Lung (tissue), 13 donors: ENCODE measurements around the gene REC8. TPM values are rescaled to one million over a fixed set of nuclear protein-coding genes. Genes with fewer than 3 reads are reported as not detected.

Experiments used
- ATAC-seq: fragments of 200-7000 bp; cut with Tn5 transposase; one replicate; pipeline ENCODE4 v1.9.1; 2020; ENCODE audit warnings: moderate number of reproducible peaks; ENCODE audit not compliant: insufficient read depth, low FRiP score
- DNase-seq, 3 donors: peaks; one replicate each; pipeline ENCODE4 v3.0.0-alpha.2; 2013 to 2017
- H3K27ac ChIP-seq, 2 donors: one replicate each; pipeline ENCODE4 v1.5.1; 2013; ENCODE audit warnings: mild to moderate bottlenecking in 2 of 2, moderate library complexity in 2 of 2, control low read depth in 1 of 2, inconsistent platforms in 1 of 2, low read depth in 1 of 2, low read length in 1 of 2
- H3K27me3 ChIP-seq, 3 donors: one replicate each; pipeline ENCODE4 v1.5.1; 2013; ENCODE audit warnings: low read length in 2 of 3; ENCODE audit not compliant: control insufficient read depth in 3 of 3, insufficient read depth in 3 of 3
- H3K36me3 ChIP-seq, 4 donors: one replicate each; pipeline ENCODE4 v1.5.1; 2013; ENCODE audit warnings: low read length in 4 of 4, mild to moderate bottlenecking in 1 of 4, moderate library complexity in 1 of 4; ENCODE audit not compliant: control insufficient read depth in 4 of 4, insufficient read depth in 4 of 4
- H3K4me1 ChIP-seq, 5 donors: one replicate each; pipeline ENCODE4 v1.5.1; 2013; ENCODE audit warnings: low read length in 5 of 5, mild to moderate bottlenecking in 2 of 5, moderate library complexity in 1 of 5; ENCODE audit not compliant: control insufficient read depth in 5 of 5, insufficient read depth in 5 of 5
- H3K4me3 ChIP-seq: one replicate; pipeline ENCODE4 v1.5.1; 2013; ENCODE audit warnings: mild to moderate bottlenecking, control low read depth, moderate library complexity
- H3K9ac ChIP-seq, 2 donors: one replicate each; pipeline ENCODE4 v1.5.1; 2013; ENCODE audit warnings: low read length in 2 of 2, control low read depth in 1 of 2; ENCODE audit not compliant: insufficient read depth in 1 of 2
- H3K9me3 ChIP-seq, 4 donors: one replicate each; pipeline ENCODE4 v1.5.1; 2013; ENCODE audit warnings: low read length in 3 of 4, mild to moderate bottlenecking in 1 of 4, moderate library complexity in 1 of 4; ENCODE audit not compliant: control insufficient read depth in 4 of 4, insufficient read depth in 3 of 4
- WGBS, 2 donors: extraction: QIAGEN DNeasy Blood & Tissue Kit; methylation state at CpG; one replicate each; pipeline ENCODE4 v1.1.7; 2013; 5-methylcytosine and 5-hydroxymethylcytosine counted together
- polyA plus RNA-seq, 2 donors: library from polyadenylated mRNA; stranded (reverse); fragments of 200-250 nt; gene quantifications; one replicate each; pipeline ENCODE4 v1.2.1, GENCODE V29; 2013
- small RNA-seq: library from RNA; depleted of rRNA; stranded (forward); fragments of <200 nt; gene quantifications from one replicate; pipeline ENCODE3, GENCODE V24; 2014; ENCODE audit warnings: low replicate concordance
- total RNA-seq, 2 donors: library from RNA; depleted of rRNA in 1 of 2; stranded (reverse); fragments of >200 nt in 1 of 2; gene quantifications; one replicate each; pipeline ENCODE4 v1.2.1, GENCODE V29; 2014 to 2021
- TF ChIP-seq, protein P1 (sequence below): IDR thresholded peaks from 2 replicates; pipeline ENCODE4 v1.5.1; 2012; ENCODE audit warnings: mild to moderate bottlenecking; ENCODE audit errors: control extremely low read depth, extremely low read depth
- donor health status: control.
- donor health status: control.
- donor health status: Bipolar disorder and iron deficiency.
- donor health status: healthy.
- donor health status: DM: yes; HTN: yes; CAD: no.

The REC8 gene
- total and polyA plus RNA-seq, 4 donors, result 13.3 to 48.1 (median 29.5) TPM

DNA sequence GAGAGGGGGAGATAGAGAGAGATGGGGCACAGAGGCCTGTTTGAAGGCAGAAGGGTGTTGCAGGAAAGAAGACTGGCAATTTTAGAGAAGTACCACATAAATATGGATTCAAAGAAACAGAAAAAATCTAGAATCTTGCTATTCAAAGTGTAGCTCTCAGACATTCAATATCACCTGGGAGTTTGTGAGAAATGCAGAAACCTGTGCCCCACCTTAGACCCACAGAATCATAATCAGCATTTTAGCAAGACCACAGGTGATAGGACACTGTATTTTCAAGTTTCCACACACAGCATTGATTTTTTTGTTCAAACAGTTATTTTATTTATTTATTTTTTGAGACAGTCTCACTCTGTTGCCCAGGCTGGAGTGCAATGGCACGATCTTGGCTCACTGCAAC lies 57.0 kb downstream of the REC8 start:
- Histone ChIP-seq H3K4me1 (peaks cover 10 to 19% (median 13%) of the 10 kb centered on the region in 5 donors), H3K9ac (no peak overlapping the region), H3K36me3 (peaks cover 0 to 3% (median 0%) of the 10 kb centered on the region in 4 donors), H3K4me3 (no peak overlapping the region), H3K9me3 (no peaks in the 10 kb centered on the region), H3K27me3 (no peaks in the 10 kb centered on the region), H3K27ac (no peak overlapping the region)
- DNase-seq (no peak), ATAC-seq (no peak)
- WGBS, 2 donors, result 0 to 55% methylated on average over 1 of the region's 1 CpG
- TF ChIP-seq, protein P1, sequence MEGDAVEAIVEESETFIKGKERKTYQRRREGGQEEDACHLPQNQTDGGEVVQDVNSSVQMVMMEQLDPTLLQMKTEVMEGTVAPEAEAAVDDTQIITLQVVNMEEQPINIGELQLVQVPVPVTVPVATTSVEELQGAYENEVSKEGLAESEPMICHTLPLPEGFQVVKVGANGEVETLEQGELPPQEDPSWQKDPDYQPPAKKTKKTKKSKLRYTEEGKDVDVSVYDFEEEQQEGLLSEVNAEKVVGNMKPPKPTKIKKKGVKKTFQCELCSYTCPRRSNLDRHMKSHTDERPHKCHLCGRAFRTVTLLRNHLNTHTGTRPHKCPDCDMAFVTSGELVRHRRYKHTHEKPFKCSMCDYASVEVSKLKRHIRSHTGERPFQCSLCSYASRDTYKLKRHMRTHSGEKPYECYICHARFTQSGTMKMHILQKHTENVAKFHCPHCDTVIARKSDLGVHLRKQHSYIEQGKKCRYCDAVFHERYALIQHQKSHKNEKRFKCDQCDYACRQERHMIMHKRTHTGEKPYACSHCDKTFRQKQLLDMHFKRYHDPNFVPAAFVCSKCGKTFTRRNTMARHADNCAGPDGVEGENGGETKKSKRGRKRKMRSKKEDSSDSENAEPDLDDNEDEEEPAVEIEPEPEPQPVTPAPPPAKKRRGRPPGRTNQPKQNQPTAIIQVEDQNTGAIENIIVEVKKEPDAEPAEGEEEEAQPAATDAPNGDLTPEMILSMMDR, result no peak

Small RNAs within 50 kb of the gene (small RNA-seq; reads per million reads assigned to genes)
- not detected for gene AL136295.4
- not detected for gene CHMP4A
- gene IPO4, result 0.06 reads per million
- gene IRF9, result not detected
- not detected for gene MDP1
- gene RNA5SP383, result not detected

Other genes starting within 250 kb of the REC8 start
Only the 30 nearest of the 32 such genes appear.
- gene DHRS4L2, start 183.2 kb upstream of the REC8 start, total RNA-seq, result 10 to 100 TPM; 17.0 to 29.2 TPM
- gene DHRS4L2, start 183.2 kb upstream of the REC8 start, polyA plus RNA-seq, result 10 to 100 TPM; 30.4 to 44.7 TPM
- gene CARMIL3, start 120.1 kb upstream of the REC8 start, total RNA-seq, result 1 to 10 TPM in 1 of 2 donors, under 1 TPM in 1; 0.37 to 2.4 TPM
- under 1 TPM; 0.71 to 0.85 TPM for gene CARMIL3, start 120.1 kb upstream of the REC8 start, polyA plus RNA-seq
- gene CPNE6, start 100.5 kb upstream of the REC8 start, total RNA-seq, result not detected
- gene CPNE6, start 100.5 kb upstream of the REC8 start, polyA plus RNA-seq, result not detected
- gene PCK2, start 77.8 kb upstream of the REC8 start, total RNA-seq, result 10 to 100 TPM in 1 of 2 donors, 1 to 10 TPM in 1; 8.9 to 91.7 TPM
- 10 to 100 TPM; 35.2 to 41.2 TPM for gene PCK2, start 77.8 kb upstream of the REC8 start, polyA plus RNA-seq
- gene DCAF11, start 57.3 kb upstream of the REC8 start, total RNA-seq, result 100 to 1,000 TPM in 1 of 2 donors, 10 to 100 TPM in 1; 68.9 to 153 TPM
- gene DCAF11, start 57.3 kb upstream of the REC8 start, polyA plus RNA-seq, result 10 to 100 TPM; 26.4 to 59.4 TPM
- gene NRL, start 57.1 kb upstream of the REC8 start, total RNA-seq, result 1 to 10 TPM; 3.6 to 5.4 TPM
- gene NRL, start 57.1 kb upstream of the REC8 start, polyA plus RNA-seq, result 1 to 10 TPM; 2.7 TPM
- gene FITM1, start 41.4 kb upstream of the REC8 start, total RNA-seq, result under 1 TPM; 0.48 to 0.83 TPM
- gene FITM1, start 41.4 kb upstream of the REC8 start, polyA plus RNA-seq, result 1 to 10 TPM in 1 of 2 donors, under 1 TPM in 1; 0.93 to 1.4 TPM
- gene PSME1, start 35.9 kb upstream of the REC8 start, total RNA-seq, result 100 to 1,000 TPM; 125 to 192 TPM
- gene PSME1, start 35.9 kb upstream of the REC8 start, polyA plus RNA-seq, result 100 to 1,000 TPM; 286 to 311 TPM
- gene EMC9, start 30.5 kb upstream of the REC8 start, total RNA-seq, result 10 to 100 TPM in 1 of 2 donors, 1 to 10 TPM in 1; 4.6 to 24.3 TPM
- gene EMC9, start 30.5 kb upstream of the REC8 start, polyA plus RNA-seq, result 10 to 100 TPM; 15.7 to 29.4 TPM
- 100 to 1,000 TPM in 1 of 2 donors, 10 to 100 TPM in 1; 89.1 to 178 TPM for gene PSME2, start 25.5 kb upstream of the REC8 start, total RNA-seq
- 100 to 1,000 TPM; 283 to 328 TPM for gene PSME2, start 25.5 kb upstream of the REC8 start, polyA plus RNA-seq
- 10 to 100 TPM; 31.7 to 82.4 TPM for gene RNF31, start 24.6 kb upstream of the REC8 start, total RNA-seq
- 10 to 100 TPM; 44.1 to 78.6 TPM for gene RNF31, start 24.6 kb upstream of the REC8 start, polyA plus RNA-seq
- gene IRF9, start 10.8 kb upstream of the REC8 start, total RNA-seq, result 100 to 1,000 TPM in 1 of 2 donors, 10 to 100 TPM in 1; 75.3 to 111 TPM
- 100 to 1,000 TPM in 1 of 2 donors, 10 to 100 TPM in 1; 79.9 to 124 TPM for gene IRF9, start 10.8 kb upstream of the REC8 start, polyA plus RNA-seq
- 10 to 100 TPM; 22.0 to 78.9 TPM for gene IPO4, start 16.7 kb downstream of the REC8 start, total RNA-seq
- gene IPO4, start 16.7 kb downstream of the REC8 start, polyA plus RNA-seq, result 10 to 100 TPM; 13.0 to 34.8 TPM
- 10 to 100 TPM; 42.3 to 71.9 TPM for gene TM9SF1, start 23.4 kb downstream of the REC8 start, total RNA-seq
- 10 to 100 TPM; 32.7 to 61.7 TPM for gene TM9SF1, start 23.4 kb downstream of the REC8 start, polyA plus RNA-seq
- gene TSSK4, start 33.6 kb downstream of the REC8 start, total RNA-seq, result 1 to 10 TPM in 1 of 2 donors, not detected in 1; 1.2 TPM
- under 1 TPM; 0.02 to 0.10 TPM for gene TSSK4, start 33.6 kb downstream of the REC8 start, polyA plus RNA-seq
- gene CHMP4A, start 41.4 kb downstream of the REC8 start, total RNA-seq, result 10 to 100 TPM; 37.2 to 50.8 TPM
- 100 to 1,000 TPM in 1 of 2 donors, 10 to 100 TPM in 1; 70.4 to 103 TPM for gene CHMP4A, start 41.4 kb downstream of the REC8 start, polyA plus RNA-seq
- 10 to 100 TPM; 20.8 to 24.8 TPM for gene MDP1, start 44.0 kb downstream of the REC8 start, total RNA-seq
- gene MDP1, start 44.0 kb downstream of the REC8 start, polyA plus RNA-seq, result 10 to 100 TPM; 17.2 to 31.4 TPM
- 100 to 1,000 TPM in 1 of 2 donors, 10 to 100 TPM in 1; 69.5 to 147 TPM for gene NEDD8, start 60.3 kb downstream of the REC8 start, total RNA-seq
- gene NEDD8, start 60.3 kb downstream of the REC8 start, polyA plus RNA-seq, result 100 to 1,000 TPM; 242 to 246 TPM
- gene GMPR2, start 60.8 kb downstream of the REC8 start, total RNA-seq, result 10 to 100 TPM; 63.1 TPM
- gene GMPR2, start 60.8 kb downstream of the REC8 start, polyA plus RNA-seq, result 10 to 100 TPM; 42.9 to 71.1 TPM
- gene TINF2, start 70.5 kb downstream of the REC8 start, total RNA-seq, result 10 to 100 TPM; 48.2 to 89.1 TPM
- 10 to 100 TPM; 45.2 to 82.6 TPM for gene TINF2, start 70.5 kb downstream of the REC8 start, polyA plus RNA-seq
- gene TGM1, start 91.1 kb downstream of the REC8 start, total RNA-seq, result 1 to 10 TPM; 1.9 to 8.8 TPM
- 10 to 100 TPM in 1 of 2 donors, 1 to 10 TPM in 1; 9.8 to 11.3 TPM for gene TGM1, start 91.1 kb downstream of the REC8 start, polyA plus RNA-seq
- gene RABGGTA, start 99.5 kb downstream of the REC8 start, total RNA-seq, result 10 to 100 TPM; 19.7 to 55.8 TPM
- gene RABGGTA, start 99.5 kb downstream of the REC8 start, polyA plus RNA-seq, result 10 to 100 TPM; 40.3 to 45.4 TPM
- gene DHRS1, start 127.7 kb downstream of the REC8 start, total RNA-seq, result 10 to 100 TPM; 20.8 to 24.0 TPM
- gene DHRS1, start 127.7 kb downstream of the REC8 start, polyA plus RNA-seq, result 10 to 100 TPM; 20.6 to 27.8 TPM
- 10 to 100 TPM; 14.1 to 25.9 TPM for gene NOP9, start 127.8 kb downstream of the REC8 start, total RNA-seq
- gene NOP9, start 127.8 kb downstream of the REC8 start, polyA plus RNA-seq, result 10 to 100 TPM; 12.1 to 13.5 TPM
- gene CIDEB, start 135.9 kb downstream of the REC8 start, total RNA-seq, result 10 to 100 TPM in 1 of 2 donors, 1 to 10 TPM in 1; 9.6 to 18.8 TPM
- 10 to 100 TPM in 1 of 2 donors, 1 to 10 TPM in 1; 8.3 to 19.7 TPM for gene CIDEB, start 135.9 kb downstream of the REC8 start, polyA plus RNA-seq
- gene LTB4R2, start 138.1 kb downstream of the REC8 start, total RNA-seq, result 10 to 100 TPM in 1 of 2 donors, 1 to 10 TPM in 1; 5.8 to 14.0 TPM
- 1 to 10 TPM; 1.8 to 5.5 TPM for gene LTB4R2, start 138.1 kb downstream of the REC8 start, polyA plus RNA-seq
- gene LTB4R, start 139.4 kb downstream of the REC8 start, total RNA-seq, result 10 to 100 TPM in 1 of 2 donors, 1 to 10 TPM in 1; 4.4 to 14.8 TPM
- gene LTB4R, start 139.4 kb downstream of the REC8 start, polyA plus RNA-seq, result 10 to 100 TPM in 1 of 2 donors, 1 to 10 TPM in 1; 7.3 to 47.0 TPM
- gene ADCY4, start 163.0 kb downstream of the REC8 start, total RNA-seq, result 10 to 100 TPM; 35.7 to 36.3 TPM
- gene ADCY4, start 163.0 kb downstream of the REC8 start, polyA plus RNA-seq, result 10 to 100 TPM; 22.6 to 42.8 TPM
- gene RIPK3, start 167.9 kb downstream of the REC8 start, total RNA-seq, result 10 to 100 TPM in 1 of 2 donors, 1 to 10 TPM in 1; 6.4 to 26.0 TPM
- 10 to 100 TPM; 13.0 to 23.4 TPM for gene RIPK3, start 167.9 kb downstream of the REC8 start, polyA plus RNA-seq
- gene NFATC4, start 196.1 kb downstream of the REC8 start, total RNA-seq, result 10 to 100 TPM; 38.2 to 38.6 TPM
- gene NFATC4, start 196.1 kb downstream of the REC8 start, polyA plus RNA-seq, result 10 to 100 TPM; 13.9 to 71.4 TPM